MCF 10A (cell line): ENCODE results near the gene RNF157. TPM values are rescaled to one million over a fixed set of nuclear protein-coding genes. Genes with fewer than 3 reads are reported as not detected.
"Not testable (repeated sequence)": the region's sequence is repeated elsewhere in the genome, so short reads cannot be mapped to it uniquely, and the experiment has no call there.

Experiments used
- BruUV-seq: library from RNA; stranded (reverse); fragments of 400-500 nt; replicated peaks from 2 replicates; lab custom pipeline; 2021; lab: Mats Ljungman, UMichigan
- CTCF ChIA-PET: fragments of 300-600 bp; sonication (Branson Sonifier 250); formaldehyde crosslinking; extraction: SDS; loops from one replicate; lab custom pipeline; 2021; ENCODE audit warnings: antibody characterized with exemption, inconsistent platforms; lab: Yijun Ruan, JAX
- POLR2A ChIA-PET: fragments of 300-600, 350-650 bp; sonication (Branson Sonifier 250); formaldehyde crosslinking; extraction: SDS; loops from one replicate; lab custom pipeline; 2020; ENCODE audit warnings: antibody characterized with exemption, inconsistent platforms; lab: Yijun Ruan, JAX
- DNase-seq: peaks from one replicate; pipeline ENCODE4 v3.0.0-alpha.2; 2018; ENCODE audit not compliant: unreplicated experiment
- H3K27ac Mint-ChIP-seq: one replicate; pipeline ENCODE4 v1.8.0; 2022; ENCODE audit warnings: mild to moderate bottlenecking, low read depth, mixed read lengths; ENCODE audit not compliant: unreplicated experiment
- H3K27me3 Mint-ChIP-seq: one replicate; pipeline ENCODE4 v1.8.0; 2022; ENCODE audit warnings: mixed read lengths; ENCODE audit not compliant: insufficient read depth, unreplicated experiment
- H3K36me3 Mint-ChIP-seq: one replicate; pipeline ENCODE4 v1.8.0; 2022; ENCODE audit warnings: mild to moderate bottlenecking, moderate library complexity, mixed read lengths; ENCODE audit not compliant: insufficient read depth, unreplicated experiment
- H3K4me1 Mint-ChIP-seq: one replicate; pipeline ENCODE4 v1.8.0; 2022; ENCODE audit warnings: mixed read lengths; ENCODE audit not compliant: insufficient read depth, unreplicated experiment
- H3K4me3 Mint-ChIP-seq: one replicate; pipeline ENCODE4 v1.8.0; 2022; ENCODE audit warnings: mild to moderate bottlenecking, moderate library complexity, mixed read lengths; ENCODE audit not compliant: unreplicated experiment
- H3K9me3 Mint-ChIP-seq: one replicate; pipeline ENCODE4 v1.8.0; 2022; ENCODE audit warnings: mixed read lengths; ENCODE audit not compliant: unreplicated experiment
- intact Hi-C: fragments of 100-400 bp; cut with micrococcal nuclease; formaldehyde crosslinking; loops from 2 replicates; pipeline ENCODE4 v1.14.1; 2022
- total RNA-seq: library from RNA; stranded (reverse); gene quantifications from 2 replicates; pipeline ENCODE4 v1.2.3, GENCODE V29; 2022
- TF ChIP-seq, protein P1 (sequence below): fragments of 200-600 bp; IDR thresholded peaks from one replicate; pipeline ENCODE4 v1.8.0; 2022; ENCODE audit warnings: antibody characterized with exemption, mild to moderate bottlenecking; ENCODE audit not compliant: unreplicated experiment

RNF157 gene
- total RNA-seq, 1 experiment from 2014 or later = 0.44 TPM

DNA sequence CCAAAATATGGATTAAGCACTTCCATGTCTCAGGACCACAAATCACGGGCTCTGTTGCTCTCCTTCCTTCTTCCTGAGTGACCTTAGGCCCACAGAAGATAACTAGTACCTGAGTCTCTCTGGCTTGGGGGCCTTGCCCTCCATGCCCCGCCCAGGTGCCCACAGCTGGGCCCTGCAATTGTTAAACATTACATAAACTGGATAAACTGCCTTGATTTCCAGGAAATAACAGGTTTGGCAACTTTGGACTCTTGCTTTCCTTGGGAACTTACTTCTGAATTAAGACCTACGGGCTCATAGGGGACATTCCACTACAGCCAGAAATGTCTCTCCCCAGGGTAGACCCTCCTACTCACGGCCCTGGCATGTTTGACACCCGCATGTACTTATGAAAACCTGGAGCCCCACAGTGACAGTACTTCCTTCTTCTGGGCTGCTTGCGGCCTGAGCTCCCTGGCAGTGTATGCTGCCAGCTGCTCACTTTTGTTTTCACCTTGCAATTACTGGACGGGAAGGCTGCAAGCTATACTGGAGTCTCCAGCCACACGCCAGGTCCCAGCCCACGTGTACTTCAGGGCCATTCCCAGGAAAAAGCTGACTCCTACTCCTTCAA lies 22.5 kb upstream of the RNF157 start:
- H3K4me3 Mint-ChIP-seq = no peak overlapping the region
- TF ChIP-seq, protein P1, sequence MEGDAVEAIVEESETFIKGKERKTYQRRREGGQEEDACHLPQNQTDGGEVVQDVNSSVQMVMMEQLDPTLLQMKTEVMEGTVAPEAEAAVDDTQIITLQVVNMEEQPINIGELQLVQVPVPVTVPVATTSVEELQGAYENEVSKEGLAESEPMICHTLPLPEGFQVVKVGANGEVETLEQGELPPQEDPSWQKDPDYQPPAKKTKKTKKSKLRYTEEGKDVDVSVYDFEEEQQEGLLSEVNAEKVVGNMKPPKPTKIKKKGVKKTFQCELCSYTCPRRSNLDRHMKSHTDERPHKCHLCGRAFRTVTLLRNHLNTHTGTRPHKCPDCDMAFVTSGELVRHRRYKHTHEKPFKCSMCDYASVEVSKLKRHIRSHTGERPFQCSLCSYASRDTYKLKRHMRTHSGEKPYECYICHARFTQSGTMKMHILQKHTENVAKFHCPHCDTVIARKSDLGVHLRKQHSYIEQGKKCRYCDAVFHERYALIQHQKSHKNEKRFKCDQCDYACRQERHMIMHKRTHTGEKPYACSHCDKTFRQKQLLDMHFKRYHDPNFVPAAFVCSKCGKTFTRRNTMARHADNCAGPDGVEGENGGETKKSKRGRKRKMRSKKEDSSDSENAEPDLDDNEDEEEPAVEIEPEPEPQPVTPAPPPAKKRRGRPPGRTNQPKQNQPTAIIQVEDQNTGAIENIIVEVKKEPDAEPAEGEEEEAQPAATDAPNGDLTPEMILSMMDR = no peak
- ChIA-PET CTCF (interaction anchor here (0.6 to 1.1 kb wide), 4 partner anchors 17 to 496 kb away, joined by 3 to 4 read pairs (median 3); no protein-coding TSS in a partner anchor), POLR2A (interaction anchor here (0.6 to 4.3 kb wide), 4 partner anchors 9 to 358 kb away, joined by 3 to 56 read pairs (median 6); partner anchors contain the start of gene MRPL38)
- H3K4me1 Mint-ChIP-seq = peaks cover 2% of the 10 kb centered on the region
- peaks cover 20% of the 10 kb centered on the region for H3K36me3 Mint-ChIP-seq
- BruUV-seq = no TSS peak
- DNase-seq = no peak
- no peak overlapping the region for H3K27ac Mint-ChIP-seq
- intact Hi-C loops = no loop called here
- no peaks in the 10 kb centered on the region for H3K27me3 Mint-ChIP-seq
- no peaks in the 10 kb centered on the region for H3K9me3 Mint-ChIP-seq

DNA sequence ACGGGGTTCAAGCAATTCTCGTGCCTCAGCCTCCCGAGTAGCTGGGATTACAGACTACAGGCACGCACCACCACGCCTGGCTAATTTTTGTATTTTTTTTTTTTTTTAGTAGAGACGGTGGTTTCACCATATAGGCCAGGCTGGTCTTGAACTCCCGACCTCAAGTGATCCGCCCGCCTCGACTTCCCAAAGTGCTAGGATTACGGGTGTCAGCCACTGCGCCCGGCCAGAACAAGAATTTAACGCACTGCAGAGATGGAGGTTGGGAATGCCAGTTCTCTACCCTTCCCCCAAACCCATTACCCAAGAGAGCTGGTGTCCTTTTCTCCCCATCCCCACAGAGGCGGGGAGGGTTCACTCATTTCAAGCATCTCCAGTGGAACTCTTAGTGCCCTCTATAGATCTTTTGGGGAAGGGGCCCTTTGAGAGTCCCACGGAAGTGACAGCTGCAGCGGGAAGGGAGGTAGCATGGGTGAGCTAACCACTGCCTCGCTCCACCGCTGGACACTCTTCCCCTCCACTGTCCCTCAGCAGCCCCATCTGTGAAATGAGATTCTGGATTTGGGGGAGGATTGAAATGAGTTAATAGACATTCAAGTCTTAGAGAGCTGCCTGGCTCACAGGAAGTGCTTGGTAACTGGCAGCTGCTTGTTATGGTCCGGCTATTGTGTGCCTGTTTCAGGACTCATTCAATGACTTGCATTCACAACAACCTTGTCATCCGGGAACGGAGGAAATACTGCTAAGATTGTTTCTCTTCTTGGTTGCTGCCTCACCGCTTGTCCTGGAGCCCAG lies 21.3 kb upstream of the RNF157 start:
- no peak for DNase-seq
- no peaks in the 10 kb centered on the region for H3K9me3 Mint-ChIP-seq
- ChIA-PET CTCF (interaction anchor here (0.7 to 1.2 kb wide), 3 partner anchors 18 to 256 kb away, joined by 3 read pairs; no protein-coding TSS in a partner anchor), POLR2A (interaction anchor here (0.6 to 4.3 kb wide), 3 partner anchors 8 to 157 kb away, joined by 3 to 56 read pairs (median 4); no protein-coding TSS in a partner anchor)
- intact Hi-C loops = no loop called here
- BruUV-seq = no TSS peak
- no peak overlapping the region for H3K27ac Mint-ChIP-seq
- no peaks in the 10 kb centered on the region for H3K27me3 Mint-ChIP-seq
- no peaks in the 10 kb centered on the region for H3K4me1 Mint-ChIP-seq
- TF ChIP-seq, protein P1 = no peak
- H3K36me3 Mint-ChIP-seq = peaks cover 15% of the 10 kb centered on the region
- no peak overlapping the region for H3K4me3 Mint-ChIP-seq

DNA sequence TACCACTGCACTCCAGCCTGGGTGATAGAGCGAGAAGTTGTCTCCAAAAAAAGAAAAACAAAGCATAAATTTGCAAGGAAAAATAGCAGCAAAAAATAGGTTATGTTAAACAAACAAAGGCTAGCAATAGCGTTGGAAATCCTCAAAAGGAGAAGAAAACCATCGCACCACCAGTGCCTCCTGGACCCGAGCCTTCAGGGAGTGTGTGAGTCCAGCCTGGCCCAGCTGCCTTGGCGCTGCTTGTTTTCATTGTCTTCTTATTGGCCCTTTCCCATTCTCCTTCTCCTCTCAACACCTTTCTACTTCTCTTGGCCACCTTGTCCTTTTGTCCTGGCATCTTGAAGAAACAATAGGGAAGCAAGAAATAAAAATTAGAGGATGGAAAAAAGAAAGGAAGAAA lies 20.4 kb upstream of the RNF157 start:
- TF ChIP-seq, protein P1 = no peak
- H3K27me3 Mint-ChIP-seq = no peaks in the 10 kb centered on the region
- H3K4me1 Mint-ChIP-seq = no peaks in the 10 kb centered on the region
- no peak for DNase-seq
- BruUV-seq = no TSS peak
- intact Hi-C loops = no loop called here
- no peaks in the 10 kb centered on the region for H3K9me3 Mint-ChIP-seq
- H3K36me3 Mint-ChIP-seq = peaks cover 11% of the 10 kb centered on the region
- H3K27ac Mint-ChIP-seq = no peak overlapping the region
- POLR2A ChIA-PET = interaction anchor here (1.0 kb wide), 1 partner anchor 8 kb away, joined by 4 read pairs; no protein-coding TSS in a partner anchor
- CTCF ChIA-PET = interaction anchor here (0.7 kb wide), 1 partner anchor 21 kb away, joined by 3 read pairs; no protein-coding TSS in a partner anchor
- no peak overlapping the region for H3K4me3 Mint-ChIP-seq

DNA sequence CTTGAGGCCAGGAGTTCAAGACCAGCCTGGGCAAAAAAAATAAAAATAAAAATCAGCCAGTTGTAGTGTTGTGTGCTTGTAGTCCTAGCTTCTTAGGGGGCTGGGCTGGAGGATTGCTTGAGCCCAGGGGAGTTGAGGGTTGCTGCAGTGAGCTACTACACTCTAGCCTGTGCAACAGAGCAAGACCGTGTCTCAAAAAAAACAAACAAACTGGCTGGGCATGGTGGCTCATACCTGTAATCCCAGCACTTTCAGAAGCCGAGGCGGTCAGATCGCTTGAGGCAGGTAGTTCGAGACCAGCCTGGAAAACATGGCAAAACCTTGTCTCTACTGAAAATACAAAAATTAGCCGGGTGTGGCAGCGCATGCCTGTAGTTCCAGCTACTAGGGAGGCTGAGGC lies 19.9 kb upstream of the RNF157 start:
- Mint-ChIP-seq H3K36me3 (peaks cover 6% of the 10 kb centered on the region), H3K4me3 (no peak overlapping the region), H3K4me1 (no peaks in the 10 kb centered on the region), H3K27ac (no peak overlapping the region), H3K27me3 (no peaks in the 10 kb centered on the region), H3K9me3 (no peaks in the 10 kb centered on the region)
- intact Hi-C loops = no loop called here
- TF ChIP-seq, protein P1 = no peak
- BruUV-seq = no TSS peak
- DNase-seq = no peak
- CTCF ChIA-PET = no interaction called here
- POLR2A ChIA-PET = interaction anchor here (1.0 to 1.2 kb wide), 2 partner anchors 8 to 14 kb away, joined by 3 to 4 read pairs; no protein-coding TSS in a partner anchor

DNA sequence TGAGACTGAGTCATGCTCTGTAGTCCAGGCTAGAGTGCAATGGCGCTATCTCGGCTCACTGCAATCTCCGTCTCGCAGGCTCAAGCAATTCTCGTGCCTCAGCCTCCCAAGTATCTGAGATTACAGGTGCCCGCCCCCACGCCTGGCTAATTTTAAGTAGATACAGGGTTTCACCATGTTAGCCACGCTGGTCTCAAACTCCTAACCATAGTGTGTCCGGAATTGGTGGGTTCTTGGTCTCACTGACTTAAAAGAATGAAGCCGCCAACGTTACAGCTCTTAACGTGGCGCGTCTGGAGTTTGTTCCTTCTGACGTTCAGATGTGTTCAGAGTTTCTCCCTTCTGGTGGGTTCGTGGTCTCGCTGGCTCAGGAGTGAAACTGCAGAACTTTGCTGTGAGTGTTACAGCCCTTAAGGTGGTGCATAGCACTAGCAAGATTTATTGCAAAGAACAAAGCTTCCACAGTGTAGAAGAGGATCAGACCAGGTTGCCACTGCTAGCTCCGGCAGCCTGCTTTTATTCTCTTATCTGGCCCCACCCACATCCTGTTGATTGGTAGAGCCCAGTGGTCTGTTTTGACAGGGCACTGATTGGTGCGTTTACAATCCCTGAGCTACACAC lies 16.2 kb upstream of the RNF157 start:
- H3K27me3 Mint-ChIP-seq, DNase-seq, H3K9me3 Mint-ChIP-seq, H3K27ac Mint-ChIP-seq, H3K4me3 Mint-ChIP-seq, intact Hi-C loops, H3K36me3 Mint-ChIP-seq, BruUV-seq: not testable (repeated sequence)
- peaks cover 13% of the 10 kb centered on the region for H3K4me1 Mint-ChIP-seq
- CTCF ChIA-PET = interaction anchor here (0.5 kb wide), 1 partner anchor 11 kb away, joined by 3 read pairs; no protein-coding TSS in a partner anchor
- POLR2A ChIA-PET = interaction anchor here (6.8 kb wide), 1 partner anchor 7 kb away, joined by 56 read pairs; the partner anchor contains the start of gene UBALD2
